CD4-positive, alpha-beta T cell treated with Interleukin-1 beta for 1 hour (primary cell): Measurements from ENCODE around the gene RPS28.
"Not testable (repeated sequence)": the region's sequence is repeated elsewhere in the genome, so short reads cannot be mapped to it uniquely, and the experiment has no call there.

Experiments
- DNase-seq, 2 donors: peaks; one replicate each; pipeline ENCODE4 v3.0.0-alpha.2; 2020 to 2022

The RPS28 gene

DNA sequence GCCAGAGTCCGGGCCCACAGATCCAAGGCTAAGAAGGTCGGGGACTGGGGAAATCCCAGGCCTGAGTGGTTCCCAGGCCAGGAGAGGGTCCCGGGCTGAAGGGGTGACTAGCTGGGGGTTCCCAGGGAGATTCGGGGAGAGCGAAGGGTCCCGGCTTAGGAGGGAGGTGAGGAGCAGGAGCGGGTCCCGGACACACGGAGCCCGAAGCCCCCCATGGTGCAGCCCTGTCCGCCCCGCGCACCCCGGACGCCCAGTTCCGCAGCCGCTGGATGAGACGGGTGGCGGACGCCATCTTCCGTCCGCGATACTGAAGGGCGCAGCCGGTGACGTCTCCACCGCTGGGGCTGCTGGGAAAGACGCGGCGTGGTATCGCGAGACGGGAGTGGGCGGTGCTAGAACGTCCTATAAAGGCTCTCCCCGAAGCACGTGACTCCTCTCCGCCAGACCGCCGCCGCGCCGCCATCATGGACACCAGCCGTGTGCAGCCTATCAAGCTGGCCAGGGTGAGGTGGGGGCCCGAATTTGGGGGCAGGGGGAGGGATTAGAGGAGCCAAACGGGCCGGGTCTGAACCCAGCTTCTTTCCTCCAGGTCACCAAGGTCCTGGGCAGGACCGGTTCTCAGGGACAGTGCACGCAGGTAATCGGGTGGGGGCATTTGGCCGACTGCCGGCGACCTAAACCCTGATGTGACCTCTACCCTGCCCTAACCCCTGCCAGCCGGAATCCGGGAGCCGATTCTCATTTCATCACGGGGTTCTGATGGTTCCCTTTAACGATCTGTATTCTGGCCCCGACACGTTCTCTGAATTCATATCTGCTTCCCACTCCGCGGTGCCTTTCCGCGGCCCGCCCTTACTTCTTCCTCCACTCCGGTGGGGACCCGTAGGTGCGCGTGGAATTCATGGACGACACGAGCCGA is at the start of gene RPS28, which contains the start of gene NDUFA7:
TSS of gene RPS28 (plus strand) at position 430 of the 919 bp plus-strand sequence. CDS start at position 465, 35 bp downstream.
TSS of gene NDUFA7 (minus strand) at position 309 of the 919 bp plus-strand sequence. CDS start at position 292, 17 bp downstream.
- peak; percentile 97 for DNase-seq

GRCh38 chr19:8276508-8276907 is 44.8 kb upstream of the RPS28 start:
- DNase-seq: not testable (repeated sequence)

- DNase-seq: not testable (repeated sequence)
Measured at GRCh38 chr19:8291337-8291736, 30.0 kb upstream of the RPS28 start.

DNA sequence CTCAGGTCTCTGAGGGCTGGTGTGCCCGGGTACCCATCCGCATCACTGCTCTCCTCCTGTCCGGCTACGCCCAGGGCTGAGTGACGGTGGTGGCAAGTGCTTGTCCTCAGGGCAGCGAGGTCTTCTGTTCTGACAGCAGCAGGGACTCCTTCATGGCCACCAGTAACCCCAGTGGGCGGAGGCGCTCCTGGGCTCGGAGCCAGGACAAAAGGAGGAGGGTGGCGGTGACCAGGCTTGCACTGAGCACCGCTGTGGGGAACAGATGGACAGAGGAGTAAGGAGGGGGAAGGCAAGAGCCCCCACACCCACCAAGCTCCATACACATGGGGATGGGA is 19.0 kb upstream of the RPS28 start:
- no peak for DNase-seq

DNA sequence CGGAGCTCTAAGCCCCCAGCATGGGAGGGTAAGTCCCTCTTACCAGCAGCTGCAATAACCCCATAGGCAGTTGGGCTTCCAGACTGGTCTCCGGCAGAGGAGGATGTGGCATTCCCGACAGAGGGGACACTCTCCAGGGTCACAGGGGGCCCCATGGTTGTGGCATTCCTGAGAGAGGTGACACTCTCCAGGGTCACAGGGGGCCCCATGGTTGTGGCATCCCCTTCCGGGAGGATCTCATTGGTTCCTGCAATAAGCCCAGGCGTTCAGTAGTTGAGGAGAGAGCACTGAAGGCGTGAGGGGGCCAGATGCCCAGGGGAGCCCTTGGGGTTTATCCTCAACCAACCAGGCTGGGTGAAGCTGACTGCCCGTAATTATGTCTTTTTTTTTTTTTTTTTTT is 18.6 kb upstream of the RPS28 start:
- DNase-seq: no peak

- DNase-seq: no peak
Measured at GRCh38 chr19:8304841-8305621, 16.3 kb upstream of the RPS28 start.

- DNase-seq: no peak
Measured at GRCh38 chr19:8305798-8306197, 15.5 kb upstream of the RPS28 start.

DNA sequence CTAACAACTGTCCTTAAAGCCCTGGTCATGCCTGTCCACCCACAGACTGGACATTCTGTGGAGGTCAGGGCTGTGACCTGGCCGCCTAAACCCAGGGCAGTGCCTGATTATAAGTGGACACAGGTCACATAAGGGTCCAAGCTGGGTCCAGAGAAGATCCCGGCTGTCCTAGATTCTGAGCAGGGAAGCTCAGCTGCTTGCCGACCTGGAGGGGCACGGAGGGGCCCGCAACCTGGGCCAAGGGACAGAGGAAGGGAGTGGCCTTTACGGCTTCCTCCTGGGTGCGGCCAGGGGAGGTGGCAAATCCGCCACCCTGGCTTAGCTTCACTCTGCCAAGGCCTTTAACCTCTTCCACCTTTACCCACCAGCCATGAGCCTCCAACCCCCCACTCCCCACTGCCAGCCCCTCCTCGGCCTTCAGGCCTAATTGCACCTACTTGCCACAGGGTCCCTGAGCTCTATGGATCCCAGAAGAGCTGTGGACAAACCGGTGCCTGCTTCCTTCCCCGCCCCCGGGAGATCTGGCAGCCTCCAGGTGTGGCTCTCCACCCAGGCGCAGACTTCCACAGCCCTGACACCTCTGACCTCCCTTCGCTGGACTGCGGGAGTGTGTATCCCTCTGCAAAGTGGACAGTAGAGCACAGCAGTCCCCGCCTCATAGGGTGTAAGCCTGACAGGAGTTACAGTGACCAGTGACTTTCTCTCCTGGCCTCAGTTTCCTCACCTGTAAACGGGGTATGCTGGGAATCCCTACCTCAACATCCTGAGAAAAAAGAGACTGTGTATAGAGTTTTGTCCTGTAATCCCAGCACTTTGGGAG is 14.9 kb upstream of the RPS28 start:
- DNase-seq: no peak

- DNase-seq: no peak
Measured at GRCh38 chr19:8307400-8307964, 13.8 kb upstream of the RPS28 start.

DNA sequence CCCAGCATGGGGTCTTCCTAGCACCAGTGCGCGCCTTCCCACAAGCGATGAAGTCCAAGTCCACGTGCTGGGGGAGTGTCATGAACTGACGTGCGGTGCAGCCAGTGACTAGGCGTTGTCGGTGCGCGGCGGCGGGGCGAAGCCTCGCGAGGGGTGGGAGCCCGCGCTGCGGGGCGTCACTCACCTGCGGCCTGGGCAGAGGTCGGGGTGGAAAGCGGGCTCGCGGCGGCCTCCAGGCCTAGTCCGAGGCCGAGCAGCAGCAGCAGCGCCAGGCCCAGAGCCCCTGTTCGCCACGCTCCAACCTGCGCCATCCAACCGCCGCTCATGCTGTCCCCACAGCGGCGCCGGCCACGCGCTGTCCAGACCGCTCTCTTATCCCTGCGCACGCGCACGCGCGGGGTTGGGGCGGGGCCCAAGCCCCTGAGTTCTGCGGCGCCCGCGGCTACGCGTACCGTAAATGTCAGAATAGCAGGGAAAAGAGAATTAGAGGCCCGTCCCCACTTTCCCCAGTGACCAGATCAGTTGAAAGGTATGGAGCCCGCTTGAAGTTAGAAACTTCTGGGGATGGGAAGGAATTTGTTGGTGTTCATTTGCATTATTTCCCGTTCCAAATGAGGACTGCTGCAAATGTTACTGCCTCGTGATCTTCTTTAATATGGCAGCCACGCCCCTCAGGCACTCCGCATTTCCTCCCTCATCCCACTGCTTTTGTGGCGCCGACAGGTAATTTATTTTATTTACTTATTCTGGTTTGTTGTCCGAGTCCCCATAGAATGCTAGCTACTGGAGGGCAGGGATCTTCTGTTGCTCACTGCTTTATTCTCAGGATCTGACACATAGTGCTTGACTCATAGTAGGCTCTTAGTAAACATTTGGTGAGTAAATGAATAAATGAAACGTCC is 13.1 kb upstream of the RPS28 start, which contains the start of gene CD320:
TSS of gene CD320 (minus strand) at position 394 of the 902 bp plus-strand sequence. CDS start at position 326, 68 bp downstream.
- DNase-seq: peak; percentile 83 to 86

DNA sequence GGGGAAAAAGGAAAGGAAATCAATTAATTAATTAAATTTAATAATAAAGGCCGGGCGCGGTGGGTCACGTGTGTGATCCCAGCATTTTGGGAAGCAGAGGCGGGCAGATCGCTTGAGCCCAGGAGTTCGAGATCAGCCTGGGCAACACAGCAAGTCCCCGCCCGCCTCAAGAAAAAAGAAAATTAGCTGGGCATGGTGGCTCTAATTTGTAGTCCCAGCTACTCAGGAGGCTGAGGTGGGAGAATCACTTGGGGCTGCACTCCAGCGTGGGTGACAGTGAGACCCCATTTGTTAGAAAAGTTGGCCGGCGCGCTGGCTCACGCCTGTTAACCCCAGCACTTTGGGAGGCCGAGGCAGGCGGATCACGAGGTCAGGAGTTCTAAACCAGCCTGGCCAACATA is 12.4 kb upstream of the RPS28 start:
- no peak for DNase-seq

GRCh38 chr19:8310342-8311055 is 10.8 kb upstream of the RPS28 start:
- DNase-seq: no peak

- no peak for DNase-seq
Measured at GRCh38 chr19:8311461-8312260, 9.6 kb upstream of the RPS28 start.

DNA sequence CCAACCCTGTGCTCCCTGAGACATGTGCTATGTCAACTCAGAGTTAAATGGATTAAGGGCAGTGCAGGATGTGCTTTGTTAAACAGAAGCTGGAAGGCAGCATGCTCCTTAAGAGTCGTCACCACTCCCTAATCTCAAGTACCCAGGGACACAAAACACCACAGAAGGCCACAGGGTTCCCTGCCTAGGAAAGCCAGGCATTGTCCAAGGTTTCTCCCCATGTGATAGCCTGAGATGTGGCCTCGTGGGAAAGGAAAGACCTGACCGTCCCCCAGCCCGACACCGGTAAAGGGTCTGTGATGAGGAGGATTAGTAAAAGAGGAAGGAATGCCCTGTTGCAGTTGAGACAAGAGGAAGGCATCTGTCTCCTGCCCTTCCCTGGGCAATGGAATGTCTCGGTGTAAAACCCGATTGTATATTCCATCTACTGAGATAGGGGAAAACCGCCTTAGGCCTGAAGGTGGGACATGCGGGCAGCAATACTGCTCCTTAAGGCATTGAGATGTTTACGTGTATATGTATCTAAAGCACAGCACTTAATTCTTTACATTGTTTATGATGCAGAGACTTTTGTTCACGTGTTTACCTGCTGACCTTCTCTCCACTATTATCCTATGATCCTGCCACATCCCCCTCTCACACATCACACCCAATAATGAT is 6.2 kb upstream of the RPS28 start:
- DNase-seq: not testable (repeated sequence)

GRCh38 chr19:8316351-8317125 is 4.8 kb upstream of the RPS28 start:
- DNase-seq: no peak

- DNase-seq: not testable (repeated sequence)
Measured at GRCh38 chr19:8318835-8319234, 2.5 kb upstream of the RPS28 start.

- DNase-seq: no peak
Measured at GRCh38 chr19:8319807-8320520, 1.3 kb upstream of the RPS28 start.
